Endothelial cell of umbilical vein (primary cell): ENCODE data around the gene TMX1.

Experiments used
- CTCF ChIP-seq, 2 donors: IDR thresholded peaks; 1 replicate in 1 of 2; 2 replicates in 1 of 2; pipeline ENCODE4 v1.5.1; 2011; ENCODE audit warnings: low read length in 2 of 2, mild to moderate bottlenecking in 2 of 2, moderate library complexity in 2 of 2, control low read depth in 1 of 2, inconsistent platforms in 1 of 2, low read depth in 1 of 2; ENCODE audit not compliant: insufficient read depth in 1 of 2; ENCODE audit errors: extremely low read depth in 1 of 2
- EZH2 ChIP-seq: IDR thresholded peaks from 2 replicates; pipeline ENCODE4 v1.6.1; 2012; ENCODE audit warnings: borderline replicate concordance, low read depth, mild to moderate bottlenecking, moderate library complexity, low read length, inconsistent platforms; ENCODE audit not compliant: severe bottlenecking
- POLR2A ChIP-seq: IDR thresholded peaks from 2 replicates; pipeline ENCODE4 v1.6.1; 2012; ENCODE audit warnings: low read depth, mild to moderate bottlenecking, control low read depth, low read length

- TF ChIP-seq POLR2A, result no peak
- TF ChIP-seq CTCF (IDR thresholded peaks at IDR 0.05; ENCODE audit: extremely low read depth in 1 of 2, insufficient read depth in 1 of 2, low read depth in 1 of 2, low read length in 2 of 2), result no peak
- TF ChIP-seq EZH2, result no peak
Observed at GRCh38 chr14:51228391-51228790, 11.7 kb upstream of the TMX1 start.
